ENCODE data around the gene STAU1.

GRCh38 chr20:49172413-49172812 lies 15.7 kb downstream of the STAU1 start:
- TF ChIP-seq EZH2phosphoT487 (IDR thresholded peaks at IDR 0.05; ENCODE audit: insufficient read depth, low read depth) (no peak), EZH2 (IDR thresholded peaks at IDR 0.05; ENCODE audit: insufficient read depth, poor library complexity, severe bottlenecking) (no peak)

All from GM23248 (cell line).